K562 (cell line): ENCODE results near the gene CSF3. TPM values are rescaled to one million over a fixed set of nuclear protein-coding genes. Genes with fewer than 3 reads are reported as not detected.

Experiments used
- ARID1B ChIP-seq: fragments of 450-650 bp; IDR thresholded peaks from 2 replicates; pipeline ENCODE4 v1.6.1; 2016; ENCODE audit warnings: antibody characterized with exemption, mild to moderate bottlenecking, inconsistent platforms
- ARNT ChIP-seq, 2 experiments: fragments of 450-650 bp; IDR thresholded peaks; 2 replicates each; pipeline ENCODE4 v1.6.1; 2016; ENCODE audit warnings: mild to moderate bottlenecking in 1 of 2
- ATF7 ChIP-seq: fragments of 450-650 bp; IDR thresholded peaks from 2 replicates; pipeline ENCODE4 v1.7.1; 2014; ENCODE audit warnings: mild to moderate bottlenecking, moderate library complexity
- BHLHE40 ChIP-seq: IDR thresholded peaks from 2 replicates; pipeline ENCODE4 v1.6.1; 2011; ENCODE audit warnings: low read length, improper control_type of control experiment
- JUND ChIP-seq, 2 experiments: IDR thresholded peaks; 2 replicates in 1 of 2; 3 replicates in 1 of 2; pipeline ENCODE4 v1.6.1; 2011; ENCODE audit warnings: borderline replicate concordance in 2 of 2, low read depth in 2 of 2, low read length in 2 of 2, improper control_type of control experiment in 1 of 2, missing biosample characterization in 1 of 2, missing genetic modification characterization in 1 of 2, missing genetic modification reagents in 1 of 2
- KDM2B ChIP-seq: fragments of 250-450 bp; sonication (Bioruptor Pico); IDR thresholded peaks from 2 replicates; pipeline ENCODE4 v1.8.0; 2021; ENCODE audit warnings: mild to moderate bottlenecking, moderate library complexity
- NR4A1 ChIP-seq, 2 experiments: fragments of 250-450 bp in 1 of 2; fragments of 450-650 bp in 1 of 2; sonication (Bioruptor Pico) in 1 of 2; IDR thresholded peaks; 2 replicates each; pipeline versions ENCODE4 v1.4.0 to v1.6.1; 2016 to 2020; ENCODE audit warnings: mild to moderate bottlenecking in 2 of 2, missing compliant biosample characterization in 1 of 2, missing genetic modification characterization in 1 of 2, moderate library complexity in 1 of 2
- POLR2AphosphoS5 ChIP-seq: IDR thresholded peaks from 2 replicates; pipeline ENCODE4 v1.6.1; 2011; ENCODE audit warnings: mild to moderate bottlenecking, low read depth, low read length, moderate library complexity; ENCODE audit not compliant: control insufficient read depth, insufficient read depth
- SNIP1 ChIP-seq: fragments of 450-650 bp; IDR thresholded peaks from 2 replicates; pipeline ENCODE4 v1.7.1; 2017; ENCODE audit warnings: low read depth, mild to moderate bottlenecking
- SNRNP70 ChIP-seq: fragments of 200-400 bp; formaldehyde crosslinking; optimal IDR thresholded peaks from 2 replicates; pipeline ENCODE3; 2017; ENCODE audit warnings: low read depth, low read length
- SREBF1 ChIP-seq: fragments of 150-350 bp; IDR thresholded peaks from 2 replicates; pipeline ENCODE4 v1.6.1; 2014; ENCODE audit warnings: antibody characterized with exemption, low read depth, low read length, borderline replicate concordance
- THAP12 ChIP-seq: fragments of 250-450 bp; sonication (Bioruptor Pico); IDR thresholded peaks from 2 replicates; pipeline ENCODE4 v1.9.0; 2021; ENCODE audit warnings: mild to moderate bottlenecking, inconsistent platforms
- YY1 ChIP-seq, 3 experiments: IDR thresholded peaks; 2 replicates each; pipeline ENCODE4 v1.6.1; 2011; ENCODE audit warnings: low read length in 2 of 3, mild to moderate bottlenecking in 2 of 3, moderate library complexity in 2 of 3, borderline replicate concordance in 1 of 3, control low read depth in 1 of 3, low read depth in 1 of 3; ENCODE audit not compliant: insufficient read depth in 3 of 3, insufficient replicate concordance in 2 of 3, control insufficient read depth in 1 of 3, insufficient read length in 1 of 3; ENCODE audit errors: extremely low read depth in 1 of 3
- ZNF518B ChIP-seq: fragments of 250-450 bp; sonication (Bioruptor Pico); IDR thresholded peaks from 2 replicates; pipeline ENCODE4 v1.5.0; 2021; ENCODE audit warnings: mild to moderate bottlenecking, moderate library complexity
- ZNF695 ChIP-seq: fragments of 450-650 bp; formaldehyde crosslinking; IDR thresholded peaks from 2 replicates; pipeline ENCODE4 v1.4.0; 2020; ENCODE audit warnings: mild to moderate bottlenecking, moderate library complexity
- polyA plus RNA-seq, 8 experiments: library from polyadenylated mRNA; depleted of rRNA in 4 of 8; stranded (reverse) in 5 of 8; unstranded in 3 of 8; fragments of >200 nt; fragmentation: Nextera tagmentation in 2 of 8; fragmentation: Illumina TruSeq in 1 of 8; extraction: Ambion mirVana in 2 of 8; extraction: Trizol in 1 of 8; gene quantifications; 2 replicates each; pipeline versions ENCODE4 v1.2.1 to v1.2.3, GENCODE V29; 2011 to 2014; ENCODE audit warnings: inconsistent platforms in 1 of 8, missing spikeins in 1 of 8
- total RNA-seq, 7 experiments: library from RNA; depleted of rRNA in 6 of 7; stranded (reverse); fragments of >200 nt in 6 of 7; fragmentation: Illumina TruSeq in 2 of 7; extraction: Trizol in 2 of 7; gene quantifications; 2 replicates each; pipeline versions ENCODE4 v1.2.1 to v1.2.3, GENCODE V29; 2011 to 2021; ENCODE audit warnings: low replicate concordance in 1 of 7
- TF ChIP-seq, protein P1 (sequence below), 2 experiments: fragments of 450-650 bp; IDR thresholded peaks; 2 replicates each; pipeline ENCODE4 v1.6.1; 2016
- TF ChIP-seq, protein P2 (sequence below): sonication (generic); formaldehyde crosslinking; IDR thresholded peaks from 2 replicates; pipeline ENCODE4 v1.5.0; 2020; ENCODE audit warnings: missing genetic modification reagents
- TF ChIP-seq, protein P3 (sequence below): fragments of 450-650 bp; formaldehyde crosslinking; IDR thresholded peaks from 2 replicates; pipeline ENCODE4 v1.4.0; 2022; ENCODE audit warnings: mild to moderate bottlenecking, moderate library complexity

Gene CSF3
- total and polyA plus RNA-seq, 9 of the 15 experiments (the other 6 are each of a cell fraction or from before 2014, with no cell fraction given) = 0.19 TPM; not detected in 8

- no peak for TF ChIP-seq THAP12 (CRISPR knock-in tag)
- 0 out of 4 replicates have a peak, but pooled peaks of 1 of the 2 experiments have one; percentile 40 for TF ChIP-seq ARNT (IDR thresholded peaks at IDR 0.05)
- TF ChIP-seq JUND (IDR thresholded peaks at IDR 0.05; ENCODE audit: borderline replicate concordance, low read depth, low read length) = peak; percentile 83
- peak; percentile 78; the same call in 1 of the 3 replicates for TF ChIP-seq JUND (tag; IDR thresholded peaks at IDR 0.05; ENCODE audit: borderline replicate concordance, low read depth, low read length)
- no peak for TF ChIP-seq KDM2B (CRISPR knock-in tag)
- no peak for TF ChIP-seq ZNF518B (CRISPR knock-in tag)
- TF ChIP-seq ZNF695 (CRISPR knock-in tag) = no peak
- TF ChIP-seq YY1 (IDR thresholded peaks at IDR 0.05; ENCODE audit: borderline replicate concordance in 1 of 3, control insufficient read depth in 1 of 3, extremely low read depth in 1 of 3, insufficient read depth in 3 of 3, insufficient read length in 1 of 3, insufficient replicate concordance in 2 of 3, low read depth in 1 of 3, low read length in 2 of 3) = peak in 1 of 3 experiments; percentile 38
- TF ChIP-seq, protein P1, sequence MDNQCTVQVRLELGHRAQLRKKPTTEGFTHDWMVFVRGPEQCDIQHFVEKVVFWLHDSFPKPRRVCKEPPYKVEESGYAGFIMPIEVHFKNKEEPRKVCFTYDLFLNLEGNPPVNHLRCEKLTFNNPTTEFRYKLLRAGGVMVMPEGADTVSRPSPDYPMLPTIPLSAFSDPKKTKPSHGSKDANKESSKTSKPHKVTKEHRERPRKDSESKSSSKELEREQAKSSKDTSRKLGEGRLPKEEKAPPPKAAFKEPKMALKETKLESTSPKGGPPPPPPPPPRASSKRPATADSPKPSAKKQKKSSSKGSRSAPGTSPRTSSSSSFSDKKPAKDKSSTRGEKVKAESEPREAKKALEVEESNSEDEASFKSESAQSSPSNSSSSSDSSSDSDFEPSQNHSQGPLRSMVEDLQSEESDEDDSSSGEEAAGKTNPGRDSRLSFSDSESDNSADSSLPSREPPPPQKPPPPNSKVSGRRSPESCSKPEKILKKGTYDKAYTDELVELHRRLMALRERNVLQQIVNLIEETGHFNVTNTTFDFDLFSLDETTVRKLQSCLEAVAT (IDR thresholded peaks at IDR 0.05) = no peak
- peak; percentile 29; the same call in 1 of the 2 replicates for TF ChIP-seq POLR2AphosphoS5
- peak; percentile 85 for TF ChIP-seq ARID1B
- TF ChIP-seq BHLHE40 = 0 out of 2 replicates have a peak, but pooled peaks have one; percentile 11
- TF ChIP-seq, protein P2, sequence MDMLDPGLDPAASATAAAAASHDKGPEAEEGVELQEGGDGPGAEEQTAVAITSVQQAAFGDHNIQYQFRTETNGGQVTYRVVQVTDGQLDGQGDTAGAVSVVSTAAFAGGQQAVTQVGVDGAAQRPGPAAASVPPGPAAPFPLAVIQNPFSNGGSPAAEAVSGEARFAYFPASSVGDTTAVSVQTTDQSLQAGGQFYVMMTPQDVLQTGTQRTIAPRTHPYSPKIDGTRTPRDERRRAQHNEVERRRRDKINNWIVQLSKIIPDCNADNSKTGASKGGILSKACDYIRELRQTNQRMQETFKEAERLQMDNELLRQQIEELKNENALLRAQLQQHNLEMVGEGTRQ (CRISPR knock-in tag) = no peak
- no peak for TF ChIP-seq SREBF1
- peak; percentile 70; the same call in 1 of the 2 replicates for TF ChIP-seq ATF7
- no peak for TF ChIP-seq SNIP1
- TF ChIP-seq, protein P3, sequence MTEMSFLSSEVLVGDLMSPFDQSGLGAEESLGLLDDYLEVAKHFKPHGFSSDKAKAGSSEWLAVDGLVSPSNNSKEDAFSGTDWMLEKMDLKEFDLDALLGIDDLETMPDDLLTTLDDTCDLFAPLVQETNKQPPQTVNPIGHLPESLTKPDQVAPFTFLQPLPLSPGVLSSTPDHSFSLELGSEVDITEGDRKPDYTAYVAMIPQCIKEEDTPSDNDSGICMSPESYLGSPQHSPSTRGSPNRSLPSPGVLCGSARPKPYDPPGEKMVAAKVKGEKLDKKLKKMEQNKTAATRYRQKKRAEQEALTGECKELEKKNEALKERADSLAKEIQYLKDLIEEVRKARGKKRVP = no peak
- TF ChIP-seq SNRNP70 = no peak
- no peak for TF ChIP-seq NR4A1 (CRISPR knock-in tag; IDR thresholded peaks at IDR 0.05)
- TF ChIP-seq NR4A1 (tag; IDR thresholded peaks at IDR 0.05) = no peak
These were observed 9.7 kb upstream of the CSF3 start (continued) for GRCh38 chr17:40005520-40005919.
